ENCODE measurements around the gene SHROOM3.

DNA sequence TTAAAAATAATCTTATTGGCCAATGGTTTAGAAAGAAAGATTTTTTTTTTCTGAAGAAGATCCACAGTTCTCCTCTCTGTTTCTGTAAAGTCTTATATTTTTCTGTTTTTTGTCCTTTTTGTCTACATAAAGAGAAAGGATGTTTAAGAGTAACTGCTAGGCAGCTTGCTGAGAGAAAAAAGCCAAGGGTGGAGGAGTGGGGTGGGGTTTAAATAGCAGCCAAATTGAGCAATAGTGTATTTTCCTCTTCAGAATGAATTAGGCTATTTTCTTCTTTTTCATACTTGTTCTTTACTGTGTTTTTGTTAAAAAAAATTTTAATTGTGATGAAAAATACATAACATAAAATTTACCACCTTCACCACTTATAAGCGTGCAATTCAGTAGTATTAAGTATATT is 238.3 kb downstream of the SHROOM3 start:
- TF ChIP-seq CTCF (IDR thresholded peaks at IDR 0.05; ENCODE audit: extremely low read depth in 1 of 2, insufficient read depth in 1 of 2, low read depth in 1 of 2, low read length in 2 of 2): no peak
- no peak for TF ChIP-seq POLR2A (IDR thresholded peaks at IDR 0.05; ENCODE audit: low read depth, low read length)
- no peak for TF ChIP-seq EZH2 (IDR thresholded peaks at IDR 0.05; ENCODE audit: borderline replicate concordance, low read depth, low read length, severe bottlenecking)

All from endothelial cell of umbilical vein (primary cell).